Epidermal melanocyte (primary cell): ENCODE measurements around the gene ZCCHC24.

Experiments used
- DNase-seq: peaks from one replicate; pipeline ENCODE4 v3.0.0; 2011; ENCODE audit warnings: low spot score; ENCODE audit not compliant: insufficient read length

The ZCCHC24 gene

DNA sequence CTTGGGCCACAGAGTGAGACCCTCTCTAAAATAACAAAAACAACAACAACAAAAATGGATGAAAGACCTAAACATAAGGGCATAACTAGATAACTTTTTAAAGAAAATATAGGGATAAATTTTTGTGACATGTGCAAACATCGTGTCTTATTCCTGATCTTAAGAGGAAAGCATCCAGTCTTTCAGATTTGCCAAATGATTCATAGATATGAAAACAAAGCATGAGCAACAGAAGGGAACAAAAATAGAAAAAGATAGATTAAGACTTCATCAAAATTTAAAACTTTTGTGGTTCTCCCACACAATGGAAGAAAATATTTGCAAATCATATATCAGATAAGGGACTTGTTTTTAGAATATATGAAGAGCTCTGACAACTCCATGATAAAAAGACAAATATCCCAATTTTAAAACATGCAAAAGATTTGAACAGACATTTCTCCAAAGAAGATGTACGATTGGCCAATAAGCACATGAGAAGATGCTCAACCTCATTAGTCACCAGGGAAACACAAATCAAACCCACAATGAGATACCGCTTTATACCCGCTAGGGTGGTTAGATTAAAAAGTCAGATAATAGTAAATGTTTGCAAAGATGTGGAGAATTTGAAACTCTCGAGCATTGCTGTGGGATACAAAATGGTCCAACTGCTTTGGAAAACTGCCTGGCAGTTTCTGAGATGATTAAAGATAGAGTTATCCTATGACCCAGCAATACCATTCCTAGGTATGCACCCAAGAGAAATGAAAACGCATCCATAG lies 77.8 kb downstream of the ZCCHC24 start:
- no peak for DNase-seq

GRCh38 chr10:79361726-79362397 lies 83.6 kb downstream of the ZCCHC24 start:
- DNase-seq: no peak

- no peak for DNase-seq
Measured at GRCh38 chr10:79360499-79361342, 84.7 kb downstream of the ZCCHC24 start.

GRCh38 chr10:79359816-79360498 lies 85.5 kb downstream of the ZCCHC24 start:
- DNase-seq: no peak

DNA sequence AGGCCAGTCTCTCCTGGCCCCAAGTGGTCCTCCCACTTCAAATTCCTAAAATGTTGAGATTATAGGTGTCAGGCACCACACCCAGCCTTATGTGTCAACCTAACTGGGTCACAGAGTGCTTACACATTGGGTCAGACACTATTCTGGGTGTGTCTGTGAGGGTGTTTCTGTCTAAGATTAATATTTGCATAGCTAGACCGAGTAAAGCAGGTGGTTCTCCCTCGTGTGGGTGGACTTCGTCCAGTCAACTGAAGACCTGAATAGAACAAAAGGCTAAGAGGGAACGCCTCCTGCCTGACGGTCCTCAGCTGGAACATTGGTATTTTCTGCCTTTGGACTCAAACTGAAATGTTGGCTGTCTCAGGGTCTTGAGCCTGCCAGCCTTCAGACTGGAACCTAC lies 86.6 kb downstream of the ZCCHC24 start:
- DNase-seq: no peak

DNA sequence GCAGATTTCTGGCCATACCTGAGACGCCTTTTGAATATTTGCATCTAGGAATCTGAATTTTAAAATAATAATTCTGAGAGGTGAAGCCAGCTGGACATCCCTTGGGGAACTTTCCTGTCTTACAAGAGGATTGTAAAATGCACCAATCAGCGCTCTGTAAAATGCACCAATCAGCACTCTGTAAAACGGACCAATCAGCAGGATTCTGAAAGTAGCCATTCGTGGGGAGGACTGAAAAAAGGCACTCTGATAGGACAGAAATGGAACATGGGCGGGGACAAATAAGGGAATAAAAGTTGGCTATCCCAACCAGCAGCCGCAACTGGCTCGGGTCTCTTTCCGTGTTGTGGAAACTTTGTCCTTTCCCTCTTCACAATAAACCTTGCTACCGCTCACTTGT lies 88.2 kb downstream of the ZCCHC24 start:
- no peak for DNase-seq

DNA sequence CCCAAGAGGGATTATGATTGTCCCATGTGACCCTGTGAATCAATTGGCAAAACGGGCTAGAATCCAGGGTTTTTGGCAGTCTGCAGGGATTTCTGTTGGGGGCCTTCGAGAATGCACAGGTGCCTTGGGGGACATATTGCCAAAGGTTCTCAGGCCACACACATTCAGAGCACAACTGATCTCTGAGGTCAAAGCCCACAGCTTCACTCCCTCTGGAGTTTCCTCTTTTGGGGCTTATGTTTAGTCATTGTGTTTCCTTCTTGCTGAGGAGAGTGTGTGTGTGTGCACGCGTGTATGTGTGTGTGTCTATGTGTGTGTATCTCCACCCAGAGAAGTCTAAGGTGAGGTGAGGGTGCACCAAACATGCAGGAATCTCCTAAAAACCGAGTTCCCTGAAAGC lies 89.3 kb downstream of the ZCCHC24 start:
- DNase-seq: no peak

- DNase-seq: no peak
Measured at GRCh38 chr10:79355420-79356017, 89.9 kb downstream of the ZCCHC24 start.

DNA sequence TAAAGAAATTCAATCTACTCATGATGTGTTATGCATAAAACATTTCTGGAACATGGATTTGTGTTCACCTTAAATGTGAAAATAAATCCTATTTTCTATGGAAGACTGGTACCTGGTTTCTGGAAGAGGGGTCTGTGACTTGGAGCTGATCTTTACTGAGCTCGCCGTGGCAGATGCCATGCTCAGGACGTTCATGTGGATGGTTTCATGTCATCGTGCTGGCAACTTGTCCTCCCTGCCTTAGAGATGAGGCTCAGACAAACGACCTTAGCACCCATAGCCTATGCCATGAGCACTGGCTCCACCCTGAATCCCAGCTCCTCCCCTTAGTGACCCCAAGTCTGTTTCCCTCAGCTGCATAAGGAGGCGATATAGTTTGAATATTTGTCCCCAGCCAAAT lies 90.8 kb downstream of the ZCCHC24 start:
- DNase-seq: no peak

DNA sequence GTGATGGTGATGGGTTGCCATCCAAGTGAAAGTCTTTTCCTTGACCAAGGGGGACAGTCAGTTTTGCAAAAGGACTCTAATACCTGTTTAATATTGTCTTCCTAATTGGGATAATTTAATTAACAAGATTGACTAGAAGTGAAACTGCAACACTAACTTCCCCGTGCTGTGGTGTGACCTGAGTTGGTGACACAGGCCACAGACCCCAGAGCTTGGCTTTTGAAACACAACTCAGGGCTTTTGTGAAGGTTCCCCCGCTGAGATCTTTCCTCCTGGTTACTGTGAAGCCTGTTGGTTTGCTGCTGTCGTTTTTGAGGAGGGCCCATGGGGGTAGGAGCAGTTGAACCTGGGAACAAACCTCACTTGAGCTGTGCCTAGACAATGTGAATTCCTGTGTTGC lies 91.3 kb downstream of the ZCCHC24 start:
- DNase-seq: no peak

DNA sequence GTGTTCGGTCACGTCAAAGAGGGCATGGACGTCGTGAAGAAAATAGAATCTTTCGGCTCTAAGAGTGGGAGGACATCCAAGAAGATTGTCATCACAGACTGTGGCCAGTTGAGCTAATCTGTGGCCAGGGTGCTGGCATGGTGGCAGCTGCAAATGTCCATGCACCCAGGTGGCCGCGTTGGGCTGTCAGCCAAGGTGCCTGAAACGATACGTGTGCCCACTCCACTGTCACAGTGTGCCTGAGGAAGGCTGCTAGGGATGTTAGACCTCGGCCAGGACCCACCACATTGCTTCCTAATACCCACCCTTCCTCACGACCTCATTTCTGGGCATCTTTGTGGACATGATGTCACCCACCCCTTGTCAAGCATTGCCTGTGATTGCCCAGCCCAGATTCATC lies 91.7 kb downstream of the ZCCHC24 start:
- no peak for DNase-seq

DNA sequence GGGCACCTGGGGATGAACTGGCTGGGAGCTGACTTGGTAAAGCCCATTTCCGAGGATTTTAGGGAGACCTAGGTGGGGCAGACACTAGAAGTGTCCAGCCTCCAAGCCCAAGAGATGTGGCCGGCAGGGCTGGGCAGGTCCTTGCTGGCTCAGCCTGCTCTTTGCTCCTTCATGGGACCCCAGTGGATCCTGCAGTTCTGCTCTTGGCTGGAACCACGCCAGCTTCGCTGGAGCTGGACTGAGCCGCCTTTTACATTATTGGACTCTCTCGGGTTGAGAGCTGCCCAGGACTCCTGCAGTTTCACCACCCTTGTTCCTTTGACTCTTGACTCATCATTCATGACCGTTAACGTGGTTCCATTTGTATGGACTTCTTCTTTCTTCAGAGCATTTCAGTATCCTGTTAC lies 92.4 kb downstream of the ZCCHC24 start:
- no peak for DNase-seq

DNA sequence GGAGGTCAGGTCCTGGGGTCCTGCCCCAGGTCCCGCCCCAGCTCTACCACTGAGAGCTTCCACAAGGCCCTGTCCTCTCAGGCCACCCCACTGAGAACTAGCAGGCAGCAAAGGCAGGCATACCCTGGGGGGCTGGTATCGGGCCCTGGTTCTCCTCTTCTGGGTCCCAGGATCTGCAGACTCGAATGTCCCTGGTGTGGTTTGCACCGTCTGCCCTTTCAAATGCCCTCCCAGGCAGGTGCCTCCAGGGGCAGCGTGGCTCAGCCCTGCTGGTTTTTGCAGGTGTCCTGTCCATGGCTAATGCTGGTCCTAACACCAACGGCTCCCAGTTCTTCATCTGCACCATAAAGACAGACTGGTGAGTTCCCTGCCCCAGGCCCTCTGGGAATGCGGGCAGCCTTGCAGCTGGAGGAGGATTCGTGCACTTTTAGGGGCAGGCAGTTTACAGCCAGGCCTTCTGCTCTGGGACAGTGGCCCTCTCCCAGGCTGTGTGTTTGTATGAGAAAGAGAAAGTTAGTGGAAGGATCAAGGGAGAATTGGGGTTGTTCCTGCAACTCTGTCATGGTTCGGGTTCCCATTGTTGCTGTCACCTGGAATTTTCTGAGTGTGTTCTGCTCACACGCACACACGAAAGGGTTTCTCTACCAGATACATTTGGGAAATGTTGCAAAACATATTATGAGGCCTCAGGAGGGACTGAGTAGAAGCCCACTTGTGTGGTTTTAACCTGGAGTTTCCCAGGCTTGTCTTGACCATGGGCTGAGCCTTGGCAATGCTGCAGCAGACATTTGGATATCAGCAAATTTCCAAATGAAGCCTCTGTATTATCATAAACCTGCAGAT lies 93.2 kb downstream of the ZCCHC24 start:
- DNase-seq: no peak

DNA sequence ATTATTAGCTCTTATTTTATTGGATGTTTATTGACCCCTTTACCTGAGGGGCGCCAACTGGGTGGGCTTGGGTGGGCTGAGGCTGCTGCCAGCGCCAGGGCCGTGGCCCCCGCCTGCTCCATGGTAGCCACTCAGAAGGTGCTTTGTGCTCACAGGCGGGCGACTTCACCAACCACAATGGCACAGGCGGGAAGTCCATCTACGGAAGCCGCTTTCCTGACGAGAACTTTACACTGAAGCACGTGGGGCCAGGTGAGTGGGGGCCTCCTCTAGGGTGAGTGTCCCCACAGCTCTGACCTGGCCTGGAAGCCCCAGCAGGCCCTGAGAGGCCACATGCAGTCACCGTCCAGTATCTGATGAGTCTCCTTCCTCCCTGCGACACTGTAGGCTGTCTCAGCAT lies 94.1 kb downstream of the ZCCHC24 start:
- no peak for DNase-seq

- DNase-seq: no peak
Measured at GRCh38 chr10:79350407-79351154, 94.8 kb downstream of the ZCCHC24 start.

- no peak for DNase-seq
Measured at GRCh38 chr10:79349766-79350406, 95.5 kb downstream of the ZCCHC24 start.

DNA sequence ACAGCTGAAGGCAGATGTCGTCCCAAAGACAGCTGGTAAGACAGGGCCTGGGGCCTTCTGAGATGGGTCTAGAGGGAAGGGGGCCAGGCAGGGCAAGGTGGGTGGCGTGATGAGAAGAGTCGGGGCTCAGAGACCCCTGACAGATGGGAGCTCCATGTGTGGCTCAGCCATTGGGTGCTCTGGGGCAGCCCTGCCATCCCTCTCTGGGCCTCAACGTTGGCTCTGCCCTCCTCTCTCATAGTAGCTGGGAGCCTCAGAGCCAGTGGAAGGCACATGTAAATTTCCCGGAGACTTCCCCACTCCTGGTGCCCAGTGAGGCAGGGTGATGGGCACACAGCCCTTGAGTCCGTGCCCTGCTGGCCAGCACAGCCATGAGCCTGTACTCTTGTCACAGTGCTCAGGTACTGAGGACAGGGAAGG lies 96.3 kb downstream of the ZCCHC24 start:
- DNase-seq: no peak

DNA sequence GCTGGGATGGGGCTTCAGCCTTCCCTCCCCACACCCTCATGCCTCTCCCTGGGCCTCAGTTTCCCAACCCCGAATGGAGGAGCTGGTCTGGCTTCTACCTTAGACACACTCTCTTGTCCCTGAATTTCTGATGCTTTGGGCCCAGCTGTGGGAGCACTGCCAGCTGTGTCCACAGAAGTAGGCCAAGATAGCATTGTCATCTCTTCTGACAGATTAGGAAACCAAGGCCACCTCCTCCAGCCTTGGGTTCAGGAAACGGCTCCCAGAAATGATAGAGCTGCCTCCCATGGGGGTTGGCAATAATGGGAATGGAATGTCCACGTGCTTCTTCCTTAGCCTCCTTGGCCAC lies 96.8 kb downstream of the ZCCHC24 start:
- no peak for DNase-seq
